Mesenchymal stem cell (in vitro differentiated cells and primary cell): ENCODE results near the gene PLPPR1.

Source experiments
- DNase-seq: peaks from one replicate; pipeline ENCODE4 v3.0.0-alpha.2; 2013
- H2AFZ ChIP-seq: one replicate; pipeline ENCODE4 v1.6.1; 2013; ENCODE audit warnings: low read depth, mild to moderate bottlenecking, control low read depth, inconsistent platforms, low read length, moderate library complexity
- H2AK5ac ChIP-seq: 2 replicates; pipeline ENCODE4 v1.6.1; 2013; ENCODE audit warnings: low read length, moderate library complexity, mild to moderate bottlenecking, inconsistent platforms; ENCODE audit not compliant: severe bottlenecking
- H2BK120ac ChIP-seq: one replicate; pipeline ENCODE4 v1.6.1; 2013; ENCODE audit warnings: low read depth, mild to moderate bottlenecking, inconsistent platforms, low read length, moderate library complexity
- H2BK12ac ChIP-seq, 2 experiments: one replicate each; pipeline ENCODE4 v1.6.1; 2013; ENCODE audit warnings: inconsistent platforms in 2 of 2, low read length in 2 of 2, mild to moderate bottlenecking in 2 of 2, moderate library complexity in 2 of 2, control low read depth in 1 of 2
- H2BK15ac ChIP-seq: one replicate; pipeline ENCODE4 v1.6.1; 2013; ENCODE audit warnings: mild to moderate bottlenecking, low read depth, inconsistent platforms; ENCODE audit not compliant: poor library complexity, severe bottlenecking
- H2BK5ac ChIP-seq: 2 replicates; pipeline ENCODE4 v1.6.1; 2013; ENCODE audit warnings: low read depth, mild to moderate bottlenecking, low read length, control low read depth, inconsistent platforms; ENCODE audit not compliant: poor library complexity, severe bottlenecking
- H3K14ac ChIP-seq, 2 experiments: one replicate each; pipeline ENCODE4 v1.6.1; 2013; ENCODE audit warnings: inconsistent platforms in 2 of 2, low read length in 2 of 2, control low read depth in 1 of 2, mild to moderate bottlenecking in 1 of 2, moderate library complexity in 1 of 2
- H3K18ac ChIP-seq, 2 experiments: one replicate each; pipeline ENCODE4 v1.6.1; 2013; ENCODE audit warnings: inconsistent platforms in 2 of 2, low read length in 2 of 2, control low read depth in 1 of 2, low read depth in 1 of 2, mild to moderate bottlenecking in 1 of 2
- H3K23ac ChIP-seq, 2 experiments: one replicate each; pipeline ENCODE4 v1.6.1; 2013; ENCODE audit warnings: inconsistent platforms in 2 of 2, low read length in 2 of 2, mild to moderate bottlenecking in 2 of 2, moderate library complexity in 2 of 2, control low read depth in 1 of 2
- H3K27ac ChIP-seq: 2 replicates; pipeline ENCODE4 v1.5.1; 2013; ENCODE audit warnings: mild to moderate bottlenecking, moderate library complexity, low read length, control low read depth, inconsistent platforms; ENCODE audit not compliant: poor library complexity, severe bottlenecking
- H3K27me3 ChIP-seq, 2 experiments: 2 replicates each; pipeline versions ENCODE4 v1.6.1 to v1.7.0; 2013; ENCODE audit warnings: low read length in 2 of 2, mild to moderate bottlenecking in 2 of 2, moderate library complexity in 2 of 2, control low read depth in 1 of 2, inconsistent platforms in 1 of 2; ENCODE audit not compliant: control insufficient read depth in 1 of 2, insufficient read depth in 1 of 2
- H3K36me3 ChIP-seq, 2 experiments: 2 replicates each; pipeline versions ENCODE4 v1.6.1 to v1.7.0; 2013; ENCODE audit warnings: low read length in 2 of 2, control low read depth in 1 of 2, inconsistent platforms in 1 of 2, low read depth in 1 of 2, mild to moderate bottlenecking in 1 of 2; ENCODE audit not compliant: insufficient read depth in 2 of 2, control insufficient read depth in 1 of 2
- H3K4ac ChIP-seq, 2 experiments: one replicate each; pipeline ENCODE4 v1.6.1; 2013; ENCODE audit warnings: inconsistent platforms in 2 of 2, low read length in 2 of 2, mild to moderate bottlenecking in 2 of 2, moderate library complexity in 2 of 2, control low read depth in 1 of 2, low read depth in 1 of 2
- H3K4me1 ChIP-seq: 2 replicates; pipeline ENCODE4 v1.6.1; 2013; ENCODE audit warnings: low read depth, low read length, control low read depth; ENCODE audit not compliant: control insufficient read depth, insufficient read depth
- H3K4me2 ChIP-seq: 2 replicates; pipeline ENCODE4 v1.6.1; 2013; ENCODE audit warnings: low read length, mild to moderate bottlenecking, inconsistent platforms; ENCODE audit not compliant: poor library complexity, severe bottlenecking
- H3K4me3 ChIP-seq, 2 experiments: 2 replicates each; pipeline versions ENCODE4 v1.5.1 to v1.7.0; 2013; ENCODE audit warnings: low read length in 2 of 2, mild to moderate bottlenecking in 2 of 2, control low read depth in 1 of 2, low read depth in 1 of 2; ENCODE audit not compliant: insufficient read depth in 1 of 2
- H3K79me1 ChIP-seq: replicated peaks from 2 replicates; pipeline ENCODE4 v1.6.1; 2013; ENCODE audit warnings: mild to moderate bottlenecking, control low read depth, low read length, inconsistent platforms; ENCODE audit not compliant: poor library complexity, severe bottlenecking
- H3K9ac ChIP-seq: 2 replicates; pipeline ENCODE4 v1.7.0; 2013; ENCODE audit warnings: mild to moderate bottlenecking, low read length, moderate library complexity
- H3K9me3 ChIP-seq: 2 replicates; pipeline ENCODE4 v1.7.0; 2013; ENCODE audit warnings: mild to moderate bottlenecking, low read length; ENCODE audit not compliant: control insufficient read depth
- H4K8ac ChIP-seq: one replicate; pipeline ENCODE4 v1.6.1; 2013; ENCODE audit warnings: inconsistent platforms, mild to moderate bottlenecking, low read length, moderate library complexity
- H4K91ac ChIP-seq: one replicate; pipeline ENCODE4 v1.6.1; 2013; ENCODE audit warnings: mild to moderate bottlenecking, low read length, inconsistent platforms
- WGBS: methylation state at CpG from one replicate; pipeline ENCODE4 v1.1.7; 2013; ENCODE audit warnings: mixed read lengths; 5-methylcytosine and 5-hydroxymethylcytosine counted together

Gene PLPPR1

DNA sequence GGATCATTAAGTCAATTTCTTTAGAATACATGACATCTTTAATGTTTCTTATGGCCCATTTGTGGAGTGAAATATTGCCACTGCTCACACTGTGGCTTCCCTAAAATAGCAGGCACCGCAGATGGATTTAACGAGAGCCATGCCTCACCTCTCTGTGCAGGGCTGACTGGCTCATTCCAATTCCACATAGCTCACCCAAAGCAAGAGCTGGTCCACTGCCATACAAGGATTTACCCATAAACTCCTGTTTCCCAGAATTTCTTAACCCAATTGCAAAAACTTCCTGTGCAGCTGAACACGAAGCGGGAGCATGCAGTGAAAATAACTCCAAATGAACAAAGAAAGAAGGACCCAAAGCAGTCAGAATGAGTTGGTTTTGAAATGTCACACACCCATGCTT, 196.7 kb downstream of the PLPPR1 start:
- H3K9me3 ChIP-seq, result no peaks in the 10 kb centered on the region
- H3K79me1 ChIP-seq, result no peaks in the 10 kb centered on the region
- no peaks in the 10 kb centered on the region for H3K4me1 ChIP-seq
- no peak overlapping the region for H3K23ac ChIP-seq
- H2BK5ac ChIP-seq, result no peak overlapping the region
- WGBS, result 96% methylated on average over 4 of the region's 4 CpGs
- no peak for DNase-seq
- H3K36me3 ChIP-seq, result no peaks in the 10 kb centered on the region
- H3K27ac ChIP-seq, result no peak overlapping the region
- no peak overlapping the region for H2AK5ac ChIP-seq
- H3K18ac ChIP-seq, result no peak overlapping the region
- H3K4ac ChIP-seq, result no peak overlapping the region
- no peak overlapping the region for H2BK15ac ChIP-seq
- H3K9ac ChIP-seq, result no peak overlapping the region
- no peak overlapping the region for H4K8ac ChIP-seq
- H2BK12ac ChIP-seq, result no peak overlapping the region
- H2AFZ ChIP-seq, result no peak overlapping the region
- no peaks in the 10 kb centered on the region for H3K27me3 ChIP-seq
- H4K91ac ChIP-seq, result no peak overlapping the region
- H3K4me2 ChIP-seq, result no peak overlapping the region
- no peak overlapping the region for H2BK120ac ChIP-seq
- no peak overlapping the region for H3K4me3 ChIP-seq
- no peak overlapping the region for H3K14ac ChIP-seq

DNA sequence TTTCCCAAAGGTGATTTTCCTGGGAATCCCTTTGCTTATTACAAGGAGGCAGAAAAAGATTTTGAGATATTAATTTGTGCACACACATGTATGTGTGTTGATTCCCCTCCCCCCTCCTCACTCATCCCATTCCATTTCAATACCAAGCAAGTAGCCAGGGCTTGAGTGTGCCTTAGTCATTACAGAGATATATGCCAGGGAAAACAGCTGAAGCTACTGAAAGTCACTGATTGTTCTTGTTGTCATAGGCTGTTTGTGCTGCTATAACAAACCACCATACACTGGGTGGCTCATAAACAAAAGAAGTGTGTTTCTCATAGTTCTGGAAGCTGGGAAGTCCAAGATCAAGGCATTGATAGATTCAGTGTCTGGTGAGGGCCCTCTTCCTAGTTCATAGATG, 197.6 kb downstream of the PLPPR1 start:
- H2BK120ac ChIP-seq, result no peak overlapping the region
- DNase-seq, result no peak
- H3K4me3 ChIP-seq, result no peak overlapping the region
- H3K4me1 ChIP-seq, result no peaks in the 10 kb centered on the region
- H4K8ac ChIP-seq, result no peak overlapping the region
- H3K27ac ChIP-seq, result no peak overlapping the region
- no peak overlapping the region for H2BK5ac ChIP-seq
- no peak overlapping the region for H2BK12ac ChIP-seq
- no peaks in the 10 kb centered on the region for H3K9me3 ChIP-seq
- H3K14ac ChIP-seq, result no peak overlapping the region
- no peak overlapping the region for H4K91ac ChIP-seq
- no peak overlapping the region for H3K18ac ChIP-seq
- H3K4me2 ChIP-seq, result no peak overlapping the region
- H3K27me3 ChIP-seq, result no peaks in the 10 kb centered on the region
- H2AK5ac ChIP-seq, result no peak overlapping the region
- no peak overlapping the region for H3K23ac ChIP-seq
- H2BK15ac ChIP-seq, result no peak overlapping the region
- H3K79me1 ChIP-seq, result no peaks in the 10 kb centered on the region
- H3K4ac ChIP-seq, result no peak overlapping the region
- H3K36me3 ChIP-seq, result no peaks in the 10 kb centered on the region
- no peak overlapping the region for H2AFZ ChIP-seq
- H3K9ac ChIP-seq, result no peak overlapping the region

DNA sequence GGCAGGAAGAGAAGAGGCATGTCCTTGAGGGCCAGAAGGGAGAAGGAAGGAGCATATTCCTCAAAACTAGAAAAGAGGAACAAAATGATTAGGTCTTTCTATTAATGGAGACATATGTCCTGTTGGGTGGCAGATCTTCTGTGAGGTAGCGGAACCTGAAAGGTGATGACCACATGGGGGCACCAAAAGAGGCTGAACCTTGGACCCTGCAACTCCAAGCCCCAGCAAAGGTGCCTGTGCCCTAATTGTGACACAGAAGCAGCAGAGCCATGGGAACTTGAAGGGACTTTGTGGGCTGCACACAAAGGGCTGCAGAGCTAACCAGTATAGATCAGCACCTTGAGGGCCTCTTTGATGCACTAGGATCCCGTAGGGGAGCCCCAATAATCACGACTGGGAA, 198.3 kb downstream of the PLPPR1 start:
- Histone ChIP-seq H3K18ac (no peak overlapping the region), H2BK5ac (no peak overlapping the region), H3K9me3 (no peaks in the 10 kb centered on the region), H3K36me3 (no peaks in the 10 kb centered on the region), H3K4ac (no peak overlapping the region), H3K27me3 (no peaks in the 10 kb centered on the region), H3K27ac (no peak overlapping the region), H2AFZ (no peak overlapping the region), H3K4me3 (no peak overlapping the region), H2BK15ac (no peak overlapping the region), H3K14ac (no peak overlapping the region), H2BK120ac (no peak overlapping the region), H4K91ac (no peak overlapping the region), H3K23ac (no peak overlapping the region), H3K4me1 (no peaks in the 10 kb centered on the region), H3K9ac (no peak overlapping the region), H3K79me1 (no peaks in the 10 kb centered on the region), H3K4me2 (no peak overlapping the region), H2AK5ac (no peak overlapping the region), H2BK12ac (no peak overlapping the region), H4K8ac (no peak overlapping the region)
- no peak for DNase-seq
- WGBS, result 91% methylated on average over 1 of the region's 3 CpGs

DNA sequence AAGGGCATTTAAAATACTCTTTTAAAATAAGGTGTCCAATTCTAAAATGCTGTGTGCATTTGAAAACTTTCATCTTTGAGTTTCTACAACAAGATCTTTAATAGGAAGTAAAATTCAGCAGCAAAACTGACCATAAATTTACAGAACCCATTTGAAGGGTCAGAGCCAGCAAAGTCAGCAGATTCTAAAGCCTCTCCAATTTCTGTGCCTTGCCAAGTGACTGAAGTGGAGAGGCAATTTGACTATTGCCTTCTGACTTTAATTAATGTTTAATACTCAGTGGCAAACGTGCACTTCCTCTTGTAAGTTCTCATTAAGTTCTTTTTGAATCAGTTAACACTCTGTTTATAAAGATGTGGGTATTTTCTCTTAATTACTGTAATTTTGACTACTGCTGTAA, 201.1 kb downstream of the PLPPR1 start:
- H3K18ac ChIP-seq, result no peak overlapping the region
- H3K14ac ChIP-seq, result no peak overlapping the region
- no peak overlapping the region for H2AK5ac ChIP-seq
- H2BK12ac ChIP-seq, result no peak overlapping the region
- no peaks in the 10 kb centered on the region for H3K36me3 ChIP-seq
- no peaks in the 10 kb centered on the region for H3K4me1 ChIP-seq
- H3K4me2 ChIP-seq, result no peak overlapping the region
- no peak for DNase-seq
- no peak overlapping the region for H4K8ac ChIP-seq
- no peak overlapping the region for H3K4me3 ChIP-seq
- no peaks in the 10 kb centered on the region for H3K9me3 ChIP-seq
- H3K23ac ChIP-seq, result no peak overlapping the region
- no peaks in the 10 kb centered on the region for H3K27me3 ChIP-seq
- H2BK120ac ChIP-seq, result no peak overlapping the region
- no peak overlapping the region for H2BK5ac ChIP-seq
- H4K91ac ChIP-seq, result no peak overlapping the region
- H2AFZ ChIP-seq, result no peak overlapping the region
- no peak overlapping the region for H3K27ac ChIP-seq
- no peak overlapping the region for H3K4ac ChIP-seq
- WGBS, result no CpG with 5 or more reads among the region's 1 CpG
- H3K79me1 ChIP-seq, result no peaks in the 10 kb centered on the region
- no peak overlapping the region for H2BK15ac ChIP-seq
- H3K9ac ChIP-seq, result no peak overlapping the region
